Mesendoderm (in vitro differentiated cells): ENCODE measurements around the gene CXCR4.
"Not testable (repeated sequence)": the region's sequence is repeated elsewhere in the genome, so short reads cannot be mapped to it uniquely, and the experiment has no call there.

Experiments
- DNase-seq: peaks from one replicate; pipeline ENCODE4 v3.0.0; 2013
- H2AK5ac ChIP-seq: 2 replicates; pipeline ENCODE4 v1.6.1; 2013; ENCODE audit warnings: low read length, inconsistent platforms
- H2BK120ac ChIP-seq: 2 replicates; pipeline ENCODE4 v1.6.1; 2013; ENCODE audit warnings: low read depth, mild to moderate bottlenecking, low read length, moderate library complexity, mixed read lengths
- H2BK15ac ChIP-seq: replicated peaks from 2 replicates; pipeline ENCODE4 v1.6.1; 2013; ENCODE audit warnings: low read depth, mild to moderate bottlenecking, moderate library complexity
- H2BK5ac ChIP-seq: 2 replicates; pipeline ENCODE4 v1.6.1; 2013; ENCODE audit warnings: low read length, inconsistent platforms
- H3K18ac ChIP-seq: 2 replicates; pipeline ENCODE4 v1.6.1; 2013; ENCODE audit warnings: mild to moderate bottlenecking, low read length, mixed read lengths
- H3K23ac ChIP-seq: one replicate; pipeline ENCODE4 v1.6.1; 2013; ENCODE audit warnings: low read length
- H3K27ac ChIP-seq: 2 replicates; pipeline ENCODE4 v1.5.1; 2013; ENCODE audit warnings: low read depth, mild to moderate bottlenecking, inconsistent platforms, low read length, moderate library complexity
- H3K27me3 ChIP-seq: 2 replicates; pipeline ENCODE4 v1.6.1; 2013; ENCODE audit warnings: low read length, control low read depth, mild to moderate bottlenecking, inconsistent platforms; ENCODE audit not compliant: insufficient read depth, poor library complexity
- H3K36me3 ChIP-seq: 2 replicates; pipeline ENCODE4 v1.6.1; 2013; ENCODE audit warnings: low read length, inconsistent platforms; ENCODE audit not compliant: control insufficient read depth, insufficient read depth
- H3K4ac ChIP-seq: one replicate; pipeline ENCODE4 v1.6.1; 2013; ENCODE audit warnings: low read depth, mild to moderate bottlenecking, low read length, moderate library complexity
- H3K4me1 ChIP-seq: 2 replicates; pipeline ENCODE4 v1.6.1; 2013; ENCODE audit warnings: low read depth, low read length, inconsistent platforms; ENCODE audit not compliant: control insufficient read depth
- H3K4me2 ChIP-seq: 2 replicates; pipeline ENCODE4 v1.6.1; 2013; ENCODE audit warnings: low read length
- H3K4me3 ChIP-seq: 2 replicates; pipeline ENCODE4 v1.5.1; 2013; ENCODE audit warnings: mild to moderate bottlenecking, low read length
- H3K56ac ChIP-seq: one replicate; pipeline ENCODE4 v1.6.1; 2013; ENCODE audit warnings: low read length
- H3K79me1 ChIP-seq: 2 replicates; pipeline ENCODE4 v1.6.1; 2013; ENCODE audit warnings: low read length, inconsistent platforms
- H3K79me2 ChIP-seq: 2 replicates; pipeline ENCODE4 v1.6.1; 2013; ENCODE audit warnings: mild to moderate bottlenecking, low read length; ENCODE audit not compliant: control insufficient read depth, insufficient read depth
- H3K9ac ChIP-seq: 2 replicates; pipeline ENCODE4 v1.6.1; 2013; ENCODE audit warnings: low read length, inconsistent platforms
- H4K5ac ChIP-seq: one replicate; pipeline ENCODE4 v1.6.1; 2013; ENCODE audit warnings: low read length
- H4K8ac ChIP-seq: one replicate; pipeline ENCODE4 v1.6.1; 2013; ENCODE audit warnings: low read depth, mild to moderate bottlenecking, control low read depth, low read length, moderate library complexity
- WGBS: extraction: QIAGEN DNeasy Blood & Tissue Kit; methylation state at CpG from one replicate; pipeline ENCODE4 v1.1.7; 2013; ENCODE audit warnings: low lambda C conversion rate, missing lambda C conversion rate; ENCODE audit not compliant: insufficient coverage; ENCODE audit errors: extremely low coverage; 5-methylcytosine and 5-hydroxymethylcytosine counted together

Gene CXCR4

GRCh38 chr2:136075476-136075875 lies 42.5 kb downstream of the CXCR4 start:
- H3K56ac ChIP-seq: no peak overlapping the region
- no peak overlapping the region for H3K27ac ChIP-seq
- H4K8ac ChIP-seq: no peak overlapping the region
- no peak overlapping the region for H3K23ac ChIP-seq
- H3K4me3 ChIP-seq: no peak overlapping the region
- WGBS: no CpG with 5 or more reads among the region's 12 CpGs
- H4K5ac ChIP-seq: no peak overlapping the region
- no peak overlapping the region for H2BK15ac ChIP-seq
- H2BK5ac ChIP-seq: no peak overlapping the region
- H3K36me3 ChIP-seq: no peaks in the 10 kb centered on the region
- no peaks in the 10 kb centered on the region for H3K79me2 ChIP-seq
- H3K79me1 ChIP-seq: no peaks in the 10 kb centered on the region
- no peaks in the 10 kb centered on the region for H3K27me3 ChIP-seq
- H2BK120ac ChIP-seq: no peak overlapping the region
- H3K4ac ChIP-seq: no peak overlapping the region
- no peak overlapping the region for H3K9ac ChIP-seq
- no peak for DNase-seq
- no peak overlapping the region for H2AK5ac ChIP-seq
- no peaks in the 10 kb centered on the region for H3K4me1 ChIP-seq
- no peak overlapping the region for H3K18ac ChIP-seq
- no peak overlapping the region for H3K4me2 ChIP-seq

GRCh38 chr2:136072621-136073020 lies 45.3 kb downstream of the CXCR4 start:
- no peak overlapping the region for H3K9ac ChIP-seq
- no peak overlapping the region for H4K8ac ChIP-seq
- no peak overlapping the region for H3K4me2 ChIP-seq
- no peak overlapping the region for H3K18ac ChIP-seq
- H2AK5ac ChIP-seq: no peak overlapping the region
- H2BK5ac ChIP-seq: no peak overlapping the region
- no peaks in the 10 kb centered on the region for H3K36me3 ChIP-seq
- H3K4ac ChIP-seq: no peak overlapping the region
- H3K79me1 ChIP-seq: no peaks in the 10 kb centered on the region
- H3K79me2 ChIP-seq: no peaks in the 10 kb centered on the region
- no peaks in the 10 kb centered on the region for H3K27me3 ChIP-seq
- H3K4me3 ChIP-seq: no peak overlapping the region
- H2BK120ac ChIP-seq: no peak overlapping the region
- H2BK15ac ChIP-seq: no peak overlapping the region
- H3K23ac ChIP-seq: no peak overlapping the region
- H4K5ac ChIP-seq: no peak overlapping the region
- no CpG with 5 or more reads among the region's 3 CpGs for WGBS
- DNase-seq: no peak
- no peaks in the 10 kb centered on the region for H3K4me1 ChIP-seq
- H3K56ac ChIP-seq: no peak overlapping the region
- H3K27ac ChIP-seq: no peak overlapping the region

- H4K5ac ChIP-seq, H2BK5ac ChIP-seq, H3K79me1 ChIP-seq, DNase-seq, H2BK15ac ChIP-seq, H3K23ac ChIP-seq, H3K4me3 ChIP-seq, H3K79me2 ChIP-seq, H3K27ac ChIP-seq, H3K4ac ChIP-seq, H3K18ac ChIP-seq, H3K4me1 ChIP-seq, H3K4me2 ChIP-seq, H3K56ac ChIP-seq, H3K36me3 ChIP-seq, H4K8ac ChIP-seq, H3K9ac ChIP-seq, H2BK120ac ChIP-seq, H2AK5ac ChIP-seq, H3K27me3 ChIP-seq: not testable (repeated sequence)
- WGBS: no CpG with 5 or more reads among the region's 4 CpGs
Measured at GRCh38 chr2:136071887-136072286, 46.1 kb downstream of the CXCR4 start.

- Histone ChIP-seq H2BK5ac (no peak overlapping the region), H3K36me3 (no peaks in the 10 kb centered on the region)
Measured at GRCh38 chr2:136070913-136071312, 47.0 kb downstream of the CXCR4 start.

GRCh38 chr2:136069773-136070172 lies 48.2 kb downstream of the CXCR4 start:
- no peaks in the 10 kb centered on the region for H3K27me3 ChIP-seq
- H3K27ac ChIP-seq: no peak overlapping the region
- no peak overlapping the region for H3K9ac ChIP-seq
- H4K8ac ChIP-seq: no peak overlapping the region
- no peak overlapping the region for H4K5ac ChIP-seq
- no peak overlapping the region for H3K4me3 ChIP-seq
- no peaks in the 10 kb centered on the region for H3K36me3 ChIP-seq
- no peak for DNase-seq
- H3K56ac ChIP-seq: no peak overlapping the region
- no peak overlapping the region for H2AK5ac ChIP-seq
- no peak overlapping the region for H3K23ac ChIP-seq
- no peak overlapping the region for H2BK5ac ChIP-seq
- no peak overlapping the region for H3K4ac ChIP-seq
- no peak overlapping the region for H3K4me2 ChIP-seq
- H3K79me1 ChIP-seq: no peaks in the 10 kb centered on the region
- no peak overlapping the region for H2BK120ac ChIP-seq
- no CpG with 5 or more reads among the region's 3 CpGs for WGBS
- H3K18ac ChIP-seq: no peak overlapping the region
- H3K79me2 ChIP-seq: no peaks in the 10 kb centered on the region
- peaks cover 3% of the 10 kb centered on the region for H3K4me1 ChIP-seq
- no peak overlapping the region for H2BK15ac ChIP-seq

More at GRCh38 chr2:136070913-136071312, 47.0 kb downstream of the CXCR4 start:
- Histone ChIP-seq H3K4me2 (no peak overlapping the region), H3K79me1 (no peaks in the 10 kb centered on the region), H3K27me3 (no peaks in the 10 kb centered on the region), H3K9ac (no peak overlapping the region), H3K4ac (no peak overlapping the region), H3K4me1 (no peaks in the 10 kb centered on the region), H2AK5ac (no peak overlapping the region), H4K8ac (no peak overlapping the region), H4K5ac (no peak overlapping the region), H2BK15ac (no peak overlapping the region), H2BK120ac (no peak overlapping the region), H3K56ac (no peak overlapping the region), H3K18ac (no peak overlapping the region), H3K23ac (no peak overlapping the region), H3K79me2 (no peaks in the 10 kb centered on the region), H3K4me3 (no peak overlapping the region), H3K27ac (no peak overlapping the region)
- DNase-seq: no peak
- WGBS: no CpG with 5 or more reads among the region's 4 CpGs

GRCh38 chr2:136068581-136069227 lies 49.2 kb downstream of the CXCR4 start:
- no peaks in the 10 kb centered on the region for H3K36me3 ChIP-seq
- no peak overlapping the region for H4K8ac ChIP-seq
- WGBS: no CpG with 5 or more reads among the region's 4 CpGs
- no peak overlapping the region for H4K5ac ChIP-seq
- peak overlapping the region; percentile 15 for H3K56ac ChIP-seq
- H3K18ac ChIP-seq: no peak overlapping the region
- H3K79me1 ChIP-seq: no peaks in the 10 kb centered on the region
- H3K27me3 ChIP-seq: no peaks in the 10 kb centered on the region
- H3K23ac ChIP-seq: no peak overlapping the region
- H3K4me1 ChIP-seq: peaks cover 3% of the 10 kb centered on the region
- H2AK5ac ChIP-seq: no peak overlapping the region
- H2BK5ac ChIP-seq: no peak overlapping the region
- no peaks in the 10 kb centered on the region for H3K79me2 ChIP-seq
- no peak overlapping the region for H3K9ac ChIP-seq
- H3K27ac ChIP-seq: no peak overlapping the region
- H2BK120ac ChIP-seq: no peak overlapping the region
- H3K4me3 ChIP-seq: no peak overlapping the region
- no peak for DNase-seq
- no peak overlapping the region for H3K4me2 ChIP-seq
- H2BK15ac ChIP-seq: no peak overlapping the region
- H3K4ac ChIP-seq: no peak overlapping the region
